ENCODE data around the gene PSMC3.

PSMC3 gene

DNA sequence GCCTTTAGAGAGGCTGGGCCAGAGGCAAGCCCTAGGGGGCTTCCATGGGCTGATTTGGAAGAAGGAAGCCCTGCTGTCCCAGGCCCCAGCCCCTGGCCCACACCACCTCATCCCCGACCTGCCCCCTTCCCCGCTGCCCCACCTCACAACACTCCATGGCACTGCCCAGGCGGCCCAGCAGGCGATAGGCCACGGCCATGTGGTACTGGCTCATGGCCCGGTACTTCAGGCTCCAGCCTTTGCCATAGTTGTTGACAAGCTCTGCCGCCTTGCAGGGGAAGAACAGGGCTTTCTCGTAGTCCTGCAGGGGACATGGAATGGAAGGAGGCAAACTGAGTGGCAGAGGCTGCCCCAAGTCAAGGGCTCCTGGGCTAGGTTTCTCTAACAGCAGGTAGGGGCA, 16.3 kb upstream of the PSMC3 start:
- DNase-seq = no peak

DNA sequence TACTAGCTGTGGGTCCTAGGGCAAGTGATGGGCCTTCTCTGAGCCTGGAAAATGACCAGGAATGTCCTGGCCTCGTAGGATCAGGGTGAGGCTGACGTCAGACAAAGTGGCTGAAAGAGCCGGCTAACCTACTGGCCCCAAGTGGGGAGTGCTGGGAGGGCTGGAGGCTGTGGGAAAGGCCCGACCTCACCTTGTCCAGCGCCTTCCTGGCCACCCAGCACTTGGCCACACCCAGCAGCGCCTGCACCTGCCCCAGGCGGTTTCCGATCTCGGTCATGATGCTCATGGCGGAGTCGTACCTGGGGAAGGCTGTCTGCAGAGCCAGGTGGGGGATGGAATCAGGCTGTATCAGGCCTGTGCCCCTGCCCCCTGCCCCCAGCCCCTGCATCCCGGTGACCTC, 15.2 kb upstream of the PSMC3 start:
- no peak for DNase-seq

DNA sequence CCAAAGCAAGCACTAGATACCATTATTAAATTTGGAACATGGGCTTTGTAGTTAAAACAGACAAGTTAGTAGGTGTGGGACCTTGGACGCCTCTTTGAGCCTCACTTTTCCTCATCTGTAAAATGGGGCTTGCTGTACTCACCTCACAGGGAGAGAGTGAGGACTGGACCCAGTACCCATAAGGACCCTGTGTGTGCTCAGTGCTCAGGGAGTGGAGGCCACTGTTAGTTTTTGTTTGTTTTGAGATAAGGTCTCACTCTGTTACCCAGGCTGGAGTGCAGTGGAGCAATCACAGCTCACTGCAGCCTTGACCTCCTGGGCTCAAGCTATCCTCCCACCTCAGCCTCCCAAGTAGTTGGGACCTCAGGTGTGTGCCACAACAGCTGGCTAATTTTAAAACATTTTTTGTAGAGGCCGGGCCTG, 13.8 kb upstream of the PSMC3 start:
- no peak for DNase-seq

GRCh38 chr11:47438721-47439120, 12.5 kb upstream of the PSMC3 start:
- DNase-seq = no peak

- no peak for DNase-seq
Observed at GRCh38 chr11:47437746-47438418, 11.6 kb upstream of the PSMC3 start.

GRCh38 chr11:47437218-47437745, 11.0 kb upstream of the PSMC3 start:
- DNase-seq = no peak

- DNase-seq = no peak
Observed at GRCh38 chr11:47436726-47437125, 10.5 kb upstream of the PSMC3 start.

- no peak for DNase-seq
Observed at GRCh38 chr11:47435687-47436086, 9.4 kb upstream of the PSMC3 start.

DNA sequence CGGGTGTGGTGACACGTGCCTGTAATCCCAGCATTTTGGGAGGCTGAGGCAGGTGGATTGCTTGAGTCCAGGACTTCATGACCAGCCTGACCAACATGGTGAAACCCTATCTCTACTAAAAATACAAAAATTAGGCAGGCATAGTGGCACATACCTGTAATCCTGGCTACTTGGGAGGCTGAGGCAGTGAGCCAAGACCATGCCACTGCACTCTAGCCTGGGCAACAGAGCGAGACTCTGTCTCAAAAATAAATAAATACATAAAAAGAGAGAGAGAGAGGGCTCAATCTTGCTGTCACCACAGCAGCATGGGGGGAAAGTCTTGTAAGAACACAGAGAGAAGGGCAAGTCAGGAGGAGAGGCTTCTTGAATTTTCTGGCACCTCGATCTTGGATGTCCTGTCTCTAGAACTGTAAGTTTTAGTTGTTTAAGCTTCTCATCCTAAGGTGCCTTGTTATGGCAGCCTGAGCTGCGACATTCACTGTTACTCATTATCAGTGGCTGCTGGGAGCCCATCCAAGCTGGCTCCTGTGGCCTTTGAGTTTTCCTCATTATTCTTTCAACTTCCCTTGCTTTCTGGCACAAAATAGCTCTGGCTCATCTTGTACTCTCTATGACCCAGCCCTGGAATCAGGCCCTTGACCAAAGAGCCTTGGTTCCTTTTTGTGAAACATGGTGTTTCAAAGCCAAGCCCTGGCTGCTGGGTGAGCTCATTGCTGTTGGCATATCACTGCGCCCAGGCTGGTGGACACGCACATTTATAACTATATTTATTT, 8.0 kb upstream of the PSMC3 start:
- DNase-seq = no peak

- no peak for DNase-seq
Observed at GRCh38 chr11:47433157-47433556, 6.9 kb upstream of the PSMC3 start.

DNA sequence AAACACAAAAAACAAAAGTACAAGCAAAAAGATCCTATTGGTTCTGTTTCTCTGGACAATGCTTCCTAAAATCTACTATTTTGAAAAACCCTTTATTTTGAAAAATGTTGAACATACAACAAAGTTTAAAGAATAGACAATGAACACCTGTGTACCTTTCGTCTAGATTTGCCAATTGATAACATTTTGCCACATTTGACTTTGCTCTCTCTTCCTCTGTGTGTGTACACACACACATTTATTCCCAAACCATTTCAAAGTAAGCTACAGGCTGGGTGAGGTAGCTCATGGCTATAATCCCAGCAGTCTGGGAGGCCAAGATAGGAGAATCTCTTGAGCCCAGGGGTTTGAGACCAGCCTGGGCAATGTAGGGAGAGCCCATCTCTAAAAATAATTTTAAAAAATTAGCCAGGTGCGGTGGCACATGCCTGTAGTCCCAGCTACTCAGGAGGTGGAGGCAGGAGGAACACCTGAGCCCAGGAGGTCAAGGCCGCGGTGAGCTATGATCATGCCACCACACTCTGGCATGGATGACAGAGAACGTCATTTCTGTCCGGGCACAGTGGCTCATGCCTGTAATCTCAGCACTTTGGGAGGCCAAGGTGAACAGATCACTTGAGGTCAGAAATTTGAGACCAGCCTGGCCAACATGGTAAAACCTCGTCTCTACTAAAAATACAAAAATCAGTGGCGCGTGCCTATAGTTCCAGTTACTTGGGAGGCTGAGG, 5.3 kb upstream of the PSMC3 start:
- no peak for DNase-seq

DNA sequence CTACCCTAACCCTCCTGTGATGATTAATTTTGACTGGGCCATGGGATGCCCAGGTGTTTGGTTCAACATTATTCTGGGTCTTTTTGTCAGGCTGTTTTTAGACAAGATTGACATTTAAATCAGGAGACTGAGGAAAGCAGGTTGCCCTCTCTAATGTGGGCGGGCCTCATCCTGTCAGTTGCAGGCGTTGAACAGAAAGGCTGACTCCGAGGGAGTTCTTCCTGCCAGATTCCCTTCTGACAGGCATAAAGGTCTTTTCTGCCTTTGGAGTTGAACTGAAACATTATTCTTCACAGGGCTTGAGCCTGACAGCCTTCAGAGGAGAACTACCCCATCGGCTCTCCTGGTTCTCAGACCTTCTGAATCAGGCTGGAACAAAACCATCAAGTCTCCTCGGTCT, 4.3 kb upstream of the PSMC3 start:
- no peak for DNase-seq

GRCh38 chr11:47425611-47426010, 628 bp downstream of the PSMC3 start:
- DNase-seq = no peak

GRCh38 chr11:47418454-47419259, 7.6 kb downstream of the PSMC3 start:
- no peak for DNase-seq

DNA sequence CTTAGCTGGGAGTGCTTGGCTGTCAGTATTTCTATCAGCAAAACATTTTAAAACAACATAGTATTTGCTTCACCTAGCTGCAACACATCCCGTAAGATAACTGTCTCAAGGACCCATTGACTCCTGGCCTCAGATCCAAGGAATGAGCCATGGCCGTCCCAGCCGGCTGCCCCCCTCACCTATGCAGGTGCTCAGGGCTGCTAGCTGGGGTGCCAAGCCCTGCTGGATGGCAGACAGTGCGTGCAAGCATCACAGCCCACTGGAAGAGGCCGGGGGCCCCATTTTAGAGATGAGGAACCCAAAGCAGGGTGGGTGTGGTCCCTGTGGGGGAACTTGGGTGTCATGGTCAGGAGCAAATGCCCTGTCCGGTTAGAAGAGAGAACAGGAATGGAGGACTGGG, 8.5 kb downstream of the PSMC3 start:
- DNase-seq = no peak

DNA sequence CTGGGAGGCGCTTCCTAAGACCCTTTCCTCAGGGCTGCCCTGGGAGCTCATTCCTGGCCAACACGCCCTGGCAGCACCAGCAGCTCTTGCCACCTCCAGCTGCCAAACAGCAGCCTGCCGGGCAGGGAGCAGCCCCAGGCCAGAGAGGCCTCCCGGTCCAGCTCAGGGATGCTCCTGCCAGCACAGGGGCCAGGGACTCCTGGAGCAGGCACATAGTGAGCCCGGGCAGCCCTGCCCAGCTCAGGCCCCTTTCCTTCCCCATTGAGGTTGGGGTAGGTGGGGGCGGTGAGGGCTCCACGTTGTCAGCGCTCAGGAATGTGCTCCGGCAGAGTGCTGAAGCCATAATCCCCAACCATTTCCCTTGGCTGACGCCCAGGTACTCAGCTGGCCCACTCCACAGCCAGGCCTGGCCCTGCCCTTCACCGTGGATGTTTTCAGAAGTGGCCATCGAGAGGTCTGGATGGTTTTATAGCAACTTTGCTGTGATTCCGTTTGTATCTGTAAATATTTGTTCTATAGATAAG, 10.2 kb downstream of the PSMC3 start:
- no peak for DNase-seq

DNA sequence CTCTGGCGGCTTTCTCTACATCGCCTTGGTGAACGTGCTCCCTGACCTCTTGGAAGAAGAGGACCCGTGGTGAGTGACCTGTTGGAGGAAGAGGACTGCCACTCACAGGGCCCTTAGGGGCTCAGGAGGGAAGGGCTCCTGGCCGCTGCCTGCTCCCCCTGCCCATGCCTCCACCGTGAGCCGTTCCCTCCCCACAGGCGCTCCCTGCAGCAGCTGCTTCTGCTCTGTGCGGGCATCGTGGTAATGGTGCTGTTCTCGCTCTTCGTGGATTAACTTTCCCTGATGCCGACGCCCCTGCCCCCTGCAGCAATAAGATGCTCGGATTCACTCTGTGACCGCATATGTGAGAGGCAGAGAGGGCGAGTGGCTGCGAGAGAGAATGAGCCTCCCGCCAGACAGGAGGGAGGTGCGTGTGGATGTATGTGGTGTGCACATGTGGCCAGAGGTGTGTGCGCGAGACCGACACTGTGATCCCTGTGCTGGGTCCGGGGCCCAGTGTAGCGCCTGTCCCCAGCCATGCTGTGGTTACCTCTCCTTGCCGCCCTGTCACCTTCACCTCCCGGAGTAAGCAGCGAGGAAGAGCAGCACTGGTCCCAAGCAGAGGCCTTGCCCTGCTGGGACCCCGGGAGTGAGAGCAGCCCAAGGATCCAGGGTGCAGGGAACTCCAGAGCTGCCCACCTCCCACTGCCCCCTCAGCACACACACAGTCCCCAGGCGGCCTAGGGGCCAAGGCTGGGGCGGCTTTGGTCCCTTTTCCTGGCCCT, 11.0 kb downstream of the PSMC3 start:
- DNase-seq = no peak

DNA sequence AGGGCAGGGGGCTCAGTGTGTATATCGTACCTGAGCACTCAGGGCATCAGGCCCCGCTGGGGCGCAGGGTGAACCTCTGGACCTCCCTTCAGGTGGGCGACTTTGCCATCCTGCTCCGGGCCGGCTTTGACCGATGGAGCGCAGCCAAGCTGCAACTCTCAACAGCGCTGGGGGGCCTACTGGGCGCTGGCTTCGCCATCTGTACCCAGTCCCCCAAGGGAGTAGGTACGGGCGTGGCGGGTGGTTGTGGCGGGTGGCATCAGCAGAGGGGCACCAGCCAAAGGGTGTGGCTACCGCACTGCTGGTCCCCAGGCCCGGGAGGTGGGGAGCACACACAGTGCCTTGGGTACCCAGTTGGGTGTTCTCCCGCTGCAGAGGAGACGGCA, 11.6 kb downstream of the PSMC3 start:
- DNase-seq = no peak

DNA sequence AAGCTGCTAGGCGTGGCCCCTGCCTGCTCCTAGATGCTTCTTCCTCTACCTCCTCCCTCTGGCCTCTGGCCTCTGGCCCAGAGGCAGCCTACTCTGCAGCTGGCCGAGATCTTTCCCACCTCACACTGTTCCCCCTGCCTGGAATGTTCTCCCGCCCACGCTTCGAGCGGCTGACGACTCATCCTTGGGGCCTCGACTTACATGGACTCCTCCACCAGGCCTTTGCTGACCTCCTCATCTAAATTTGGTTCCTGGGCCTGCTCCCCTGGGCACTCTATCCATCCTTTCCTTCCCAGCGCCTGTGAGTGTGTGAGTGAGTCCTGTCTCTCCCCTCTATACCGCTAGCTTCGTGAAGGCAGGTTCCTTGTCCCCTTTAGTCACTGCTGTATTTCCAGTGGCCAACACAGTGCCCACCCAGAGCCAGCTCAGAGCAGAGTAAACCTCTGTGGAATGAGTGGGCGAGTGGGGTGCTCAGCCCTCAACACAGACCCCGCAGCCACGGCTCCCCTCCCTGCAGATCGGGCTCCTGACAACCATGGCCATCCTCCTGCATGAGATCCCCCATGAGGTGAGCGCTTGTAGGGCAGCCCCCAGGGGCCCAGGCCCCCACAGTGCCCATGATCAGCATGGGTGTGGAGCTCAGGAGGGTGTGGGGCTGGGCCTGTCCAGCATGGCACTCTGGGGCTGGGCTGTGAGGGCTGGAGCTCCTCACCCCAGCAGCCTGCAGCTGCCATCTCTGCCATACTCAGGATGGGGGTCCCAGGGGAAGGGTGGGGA, 12.1 kb downstream of the PSMC3 start:
- DNase-seq = no peak

DNA sequence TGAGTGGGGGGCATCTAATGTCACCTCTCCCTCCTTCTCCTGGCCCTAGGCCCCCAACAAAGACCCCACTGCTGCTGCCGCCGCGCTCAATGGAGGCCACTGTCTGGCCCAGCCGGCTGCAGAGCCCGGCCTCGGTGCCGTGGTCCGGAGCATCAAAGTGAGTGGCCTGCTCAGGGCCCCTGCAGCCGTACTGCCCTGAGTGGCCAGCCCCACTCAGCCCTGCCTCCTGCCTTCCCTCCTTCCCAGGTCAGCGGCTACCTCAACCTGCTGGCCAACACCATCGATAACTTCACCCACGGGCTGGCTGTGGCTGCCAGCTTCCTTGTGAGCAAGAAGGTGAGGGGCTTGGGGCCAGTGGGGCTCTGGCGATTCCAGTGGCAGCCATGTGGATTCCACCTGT, 12.9 kb downstream of the PSMC3 start:
- DNase-seq = no peak

Data from stimulated activated CD8-positive, alpha-beta memory T cell treated with anti-CD3 and anti-CD28 coated beads, Interleukin-4, amount 100 ng/mL, for 48 hours (primary cell).